Spleen (tissue), 7 donors: ENCODE results near the gene TMEM181.

Experiments
- POLR2A ChIP-seq, 3 donors: fragments of 450-650 bp; IDR thresholded peaks; one replicate each; pipeline ENCODE4 v1.5.1; 2017; ENCODE audit warnings: antibody characterized with exemption in 3 of 3, mild to moderate bottlenecking in 1 of 3
- TF ChIP-seq, protein P1 (sequence below), 11 experiments: fragments of 200-600 bp in 7 of 11; fragments of 450-650 bp in 4 of 11; sonication (generic) in 4 of 11; IDR thresholded peaks in 8 of 11; conservative IDR thresholded peaks in 3 of 11; 1 replicate in 7 of 11; 2 replicates in 4 of 11; pipeline versions ENCODE4 v1.4.0 to v1.8.0; 2016 to 2021; ENCODE audit warnings: antibody characterized with exemption in 11 of 11, inconsistent platforms in 4 of 11, mild to moderate bottlenecking in 1 of 11
- donor health status: DM: no; HTN: no; CAD: no; lungs with moderate emphysema.
- donor health status: DM: no; HTN: no; CAD: no.
- donor health status: DM: no; HTN: no; CAD: no.

DNA sequence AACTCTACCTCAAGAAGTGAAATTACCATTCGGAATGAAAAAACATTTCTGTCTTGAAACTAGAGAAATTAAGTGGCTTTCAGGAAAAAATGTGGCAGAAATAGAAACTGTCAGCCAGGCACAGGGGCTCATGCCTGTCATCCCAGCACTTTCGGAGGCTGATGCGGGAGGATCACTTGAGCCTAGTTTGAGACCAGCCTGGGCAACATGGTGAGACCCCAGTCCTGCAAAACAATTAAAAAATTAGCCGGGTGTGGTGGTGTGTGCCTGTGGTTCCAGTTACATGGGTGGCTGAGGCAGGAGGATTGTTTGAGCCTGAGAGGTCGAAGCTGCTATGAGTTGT, 7.1 kb upstream of the TMEM181 start:
- TF ChIP-seq, protein P1, sequence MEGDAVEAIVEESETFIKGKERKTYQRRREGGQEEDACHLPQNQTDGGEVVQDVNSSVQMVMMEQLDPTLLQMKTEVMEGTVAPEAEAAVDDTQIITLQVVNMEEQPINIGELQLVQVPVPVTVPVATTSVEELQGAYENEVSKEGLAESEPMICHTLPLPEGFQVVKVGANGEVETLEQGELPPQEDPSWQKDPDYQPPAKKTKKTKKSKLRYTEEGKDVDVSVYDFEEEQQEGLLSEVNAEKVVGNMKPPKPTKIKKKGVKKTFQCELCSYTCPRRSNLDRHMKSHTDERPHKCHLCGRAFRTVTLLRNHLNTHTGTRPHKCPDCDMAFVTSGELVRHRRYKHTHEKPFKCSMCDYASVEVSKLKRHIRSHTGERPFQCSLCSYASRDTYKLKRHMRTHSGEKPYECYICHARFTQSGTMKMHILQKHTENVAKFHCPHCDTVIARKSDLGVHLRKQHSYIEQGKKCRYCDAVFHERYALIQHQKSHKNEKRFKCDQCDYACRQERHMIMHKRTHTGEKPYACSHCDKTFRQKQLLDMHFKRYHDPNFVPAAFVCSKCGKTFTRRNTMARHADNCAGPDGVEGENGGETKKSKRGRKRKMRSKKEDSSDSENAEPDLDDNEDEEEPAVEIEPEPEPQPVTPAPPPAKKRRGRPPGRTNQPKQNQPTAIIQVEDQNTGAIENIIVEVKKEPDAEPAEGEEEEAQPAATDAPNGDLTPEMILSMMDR (IDR thresholded peaks at IDR 0.05 in 8 of 11, conservative IDR thresholded peaks at IDR 0.05 in 3 of 11) = no peak
- TF ChIP-seq POLR2A (IDR thresholded peaks at IDR 0.05) = no peak
